ENCODE results near the gene ANKRA2. TPM values are rescaled to one million over a fixed set of nuclear protein-coding genes. Genes with fewer than 3 reads are reported as not detected.
A peak's percentile ranks its signal among the peaks of the same experiment; 100 is the strongest.

ANKRA2 gene
- total RNA-seq, 1 donor from 2014 or later: 19.2 TPM

GRCh38 chr5:73605223-73606087 lies 40.0 kb upstream of the ANKRA2 start:
- H3K4me3 ChIP-seq (ENCODE audit: low read depth, low read length): no peak overlapping the region
- no peaks in the 10 kb centered on the region for H3K36me3 ChIP-seq (ENCODE audit: control insufficient read depth, insufficient read depth, low read length)
- no peak for TF ChIP-seq CTCF (IDR thresholded peaks at IDR 0.05; ENCODE audit: insufficient read depth, low read length, severe bottlenecking)
- no peaks in the 10 kb centered on the region for H3K27me3 ChIP-seq (ENCODE audit: control insufficient read depth, insufficient read depth, low read length)
- no peak for FAIRE-seq
- peak; percentile 54 for DNase-seq (ENCODE audit: low read depth)

DNA sequence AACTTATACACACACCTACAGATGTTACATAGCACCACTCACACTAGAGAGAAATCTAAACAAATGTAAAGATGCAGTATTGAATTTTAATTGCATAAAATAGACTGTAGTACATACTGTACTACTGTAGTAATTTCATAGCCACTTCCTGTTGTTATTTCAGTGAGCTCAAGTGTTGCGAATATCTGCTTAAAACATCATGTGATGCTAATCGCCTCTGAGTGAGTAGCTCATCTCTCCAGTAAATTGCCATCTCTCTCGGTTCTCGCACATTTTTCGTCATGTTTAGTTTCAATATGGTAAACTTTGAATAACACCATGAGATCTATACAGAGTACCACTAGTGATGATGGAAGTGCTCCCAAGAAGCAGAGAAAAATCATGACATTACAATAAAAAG lies 38.6 kb upstream of the ANKRA2 start:
- Histone ChIP-seq H3K36me3 (ENCODE audit: control insufficient read depth, insufficient read depth, low read length) (no peaks in the 10 kb centered on the region), H3K4me3 (ENCODE audit: low read depth, low read length) (no peak overlapping the region), H3K27me3 (ENCODE audit: control insufficient read depth, insufficient read depth, low read length) (no peaks in the 10 kb centered on the region)
- TF ChIP-seq CTCF (IDR thresholded peaks at IDR 0.05; ENCODE audit: insufficient read depth, low read length, severe bottlenecking): no peak
- FAIRE-seq (no peak), DNase-seq (ENCODE audit: low read depth) (no peak)

DNA sequence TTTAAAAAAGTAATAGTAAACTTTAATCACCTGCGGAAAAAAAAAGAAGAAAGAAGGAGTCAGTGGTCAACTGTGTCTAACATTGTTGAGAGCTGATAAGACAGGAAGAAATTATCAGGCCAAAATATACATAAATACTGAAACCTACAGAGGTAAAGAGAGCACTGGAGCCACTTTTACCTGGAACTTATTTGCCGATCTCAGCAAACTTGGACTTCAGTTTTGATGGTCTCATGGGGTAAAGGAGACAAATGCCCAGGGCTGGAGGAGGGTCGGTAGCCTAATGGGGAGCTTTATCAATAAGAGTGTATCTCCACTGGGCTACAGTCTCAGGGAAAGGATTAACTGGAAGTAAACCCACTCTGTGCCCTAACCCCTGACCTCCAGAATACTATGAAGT lies 33.9 kb upstream of the ANKRA2 start:
- H3K27me3 ChIP-seq (ENCODE audit: control insufficient read depth, insufficient read depth, low read length): no peaks in the 10 kb centered on the region

DNA sequence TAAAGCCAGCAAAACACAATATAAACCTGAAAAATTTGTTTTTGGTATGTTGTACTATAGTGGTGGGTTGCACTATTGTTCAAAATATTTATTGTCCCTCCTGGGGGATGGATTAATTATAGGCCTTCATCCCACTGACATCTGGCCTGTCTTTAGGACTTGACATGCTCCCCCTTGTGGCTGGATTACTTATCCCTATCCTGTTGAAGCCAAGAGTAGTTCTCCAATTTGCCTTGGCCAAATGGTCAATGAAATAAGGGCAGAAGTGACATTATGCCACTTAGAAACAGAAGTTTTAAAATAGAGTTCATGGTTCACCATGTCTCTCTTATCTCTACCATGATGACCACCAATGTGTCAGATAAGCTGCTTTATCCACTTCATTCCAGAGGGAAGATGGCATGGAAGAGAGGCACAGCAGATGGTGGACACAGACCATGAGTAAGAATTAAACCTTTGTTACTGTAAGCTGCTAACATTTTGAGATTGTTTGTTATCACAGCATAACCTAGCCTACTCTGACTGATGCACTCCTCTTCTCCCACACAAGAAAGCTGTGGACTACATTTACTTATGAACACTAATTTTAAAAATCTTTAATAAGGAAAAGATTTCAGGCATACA lies 31.4 kb upstream of the ANKRA2 start:
- Histone ChIP-seq H3K36me3 (ENCODE audit: control insufficient read depth, insufficient read depth, low read length) (no peaks in the 10 kb centered on the region), H3K27me3 (ENCODE audit: control insufficient read depth, insufficient read depth, low read length) (no peaks in the 10 kb centered on the region), H3K4me3 (ENCODE audit: low read depth, low read length) (no peak overlapping the region)
- no peak for FAIRE-seq
- peak; percentile 54 for DNase-seq (ENCODE audit: low read depth)
- peak; percentile 68 for TF ChIP-seq CTCF (IDR thresholded peaks at IDR 0.05; ENCODE audit: insufficient read depth, low read length, severe bottlenecking)

More for the DNA sequence above, 33.9 kb upstream of the ANKRA2 start:
- H3K4me3 ChIP-seq (ENCODE audit: low read depth, low read length): no peak overlapping the region
- DNase-seq (ENCODE audit: low read depth) (no peak), FAIRE-seq (no peak)
- TF ChIP-seq CTCF (IDR thresholded peaks at IDR 0.05; ENCODE audit: insufficient read depth, low read length, severe bottlenecking): no peak
- H3K36me3 ChIP-seq (ENCODE audit: control insufficient read depth, insufficient read depth, low read length): no peaks in the 10 kb centered on the region

- Histone ChIP-seq H3K4me3 (ENCODE audit: low read depth, low read length) (no peak overlapping the region), H3K36me3 (ENCODE audit: control insufficient read depth, insufficient read depth, low read length) (no peaks in the 10 kb centered on the region), H3K27me3 (ENCODE audit: control insufficient read depth, insufficient read depth, low read length) (no peaks in the 10 kb centered on the region)
- DNase-seq (ENCODE audit: low read depth): no peak
- no peak for FAIRE-seq
- TF ChIP-seq CTCF (IDR thresholded peaks at IDR 0.05; ENCODE audit: insufficient read depth, low read length, severe bottlenecking): no peak
These were observed 27.1 kb upstream of the ANKRA2 start for GRCh38 chr5:73592551-73592950.
